Hippocampal formation (tissue), 2 donors: ENCODE data around the gene MPHOSPH8.
"Not testable (repeated sequence)": the region's sequence is repeated elsewhere in the genome, so short reads cannot be mapped to it uniquely, and the experiment has no call there.

ENCODE experiments used
- DNase-seq, 2 donors: peaks; one replicate each; lab custom pipeline; 2025; lab: John Stamatoyannopoulos, UW

The MPHOSPH8 gene

GRCh38 chr13:19634256-19634740 lies 839 bp downstream of the MPHOSPH8 start:
- DNase-seq = no peak

- DNase-seq = not testable (repeated sequence)
These were observed 2.5 kb downstream of the MPHOSPH8 start for GRCh38 chr13:19635926-19636325.

- DNase-seq = no peak
These were observed 10.2 kb downstream of the MPHOSPH8 start for GRCh38 chr13:19643652-19644051.

GRCh38 chr13:19645000-19645399 lies 11.5 kb downstream of the MPHOSPH8 start:
- no peak for DNase-seq

GRCh38 chr13:19646063-19646462 lies 12.6 kb downstream of the MPHOSPH8 start:
- DNase-seq = no peak

GRCh38 chr13:19650742-19651141 lies 17.3 kb downstream of the MPHOSPH8 start:
- DNase-seq = no peak

- DNase-seq = no peak
These were observed 24.6 kb downstream of the MPHOSPH8 start for GRCh38 chr13:19657872-19658591.

GRCh38 chr13:19658831-19659230 lies 25.4 kb downstream of the MPHOSPH8 start:
- DNase-seq = no peak

GRCh38 chr13:19661126-19661525 lies 27.7 kb downstream of the MPHOSPH8 start:
- DNase-seq = no peak

- DNase-seq = no peak
These were observed 28.1 kb downstream of the MPHOSPH8 start for GRCh38 chr13:19661561-19661960.

- DNase-seq = no peak
These were observed 30.0 kb downstream of the MPHOSPH8 start for GRCh38 chr13:19663416-19663979.

- DNase-seq = no peak
These were observed 31.2 kb downstream of the MPHOSPH8 start for GRCh38 chr13:19664481-19665230.

GRCh38 chr13:19665427-19665859 lies 32.0 kb downstream of the MPHOSPH8 start:
- peak in 1 of 2 donors; percentile 8 for DNase-seq

- DNase-seq = no peak
These were observed 35.3 kb downstream of the MPHOSPH8 start for GRCh38 chr13:19668778-19669177.

GRCh38 chr13:19670147-19670546 lies 36.7 kb downstream of the MPHOSPH8 start:
- no peak for DNase-seq

- no peak for DNase-seq
These were observed 39.5 kb downstream of the MPHOSPH8 start for GRCh38 chr13:19672990-19673389.

GRCh38 chr13:19673473-19674430 lies 40.3 kb downstream of the MPHOSPH8 start:
- DNase-seq = no peak

GRCh38 chr13:19674898-19675297 lies 41.4 kb downstream of the MPHOSPH8 start:
- no peak for DNase-seq

GRCh38 chr13:19676168-19676567 lies 42.7 kb downstream of the MPHOSPH8 start:
- DNase-seq = no peak

GRCh38 chr13:19680751-19681150 lies 47.3 kb downstream of the MPHOSPH8 start:
- no peak for DNase-seq

- no peak for DNase-seq
These were observed 48.1 kb downstream of the MPHOSPH8 start for GRCh38 chr13:19681517-19681916.

- no peak for DNase-seq
These were observed 51.6 kb downstream of the MPHOSPH8 start for GRCh38 chr13:19685034-19685433.
